ENCODE data around the gene BNIP5.

Gene BNIP5

GRCh38 chr6:36314221-36315014, 22.3 kb downstream of the BNIP5 start:
- Histone ChIP-seq H3K9ac (ENCODE audit: low read depth, low read length) (no peak overlapping the region), H3K27me3 (ENCODE audit: control insufficient read depth, insufficient read depth, low read length) (no peaks in the 10 kb centered on the region), H3K4me1 (ENCODE audit: control insufficient read depth, insufficient read depth, low read length) (peaks cover 4% of the 10 kb centered on the region), H3K9me3 (ENCODE audit: control insufficient read depth, insufficient read depth, low read length) (no peaks in the 10 kb centered on the region), H3K36me3 (ENCODE audit: control insufficient read depth, insufficient read depth, low read length) (no peaks in the 10 kb centered on the region), H3K4me3 (ENCODE audit: low read depth, low read length) (no peak overlapping the region)

- no peaks in the 10 kb centered on the region for H3K9me3 ChIP-seq (ENCODE audit: control insufficient read depth, insufficient read depth, low read length)
- peaks cover 4% of the 10 kb centered on the region for H3K4me1 ChIP-seq (ENCODE audit: control insufficient read depth, insufficient read depth, low read length)
- no peak overlapping the region for H3K4me3 ChIP-seq (ENCODE audit: low read depth, low read length)
- no peaks in the 10 kb centered on the region for H3K27me3 ChIP-seq (ENCODE audit: control insufficient read depth, insufficient read depth, low read length)
- no peak overlapping the region for H3K9ac ChIP-seq (ENCODE audit: low read depth, low read length)
- no peaks in the 10 kb centered on the region for H3K36me3 ChIP-seq (ENCODE audit: control insufficient read depth, insufficient read depth, low read length)
Measured at GRCh38 chr6:36313649-36313936, 23.1 kb downstream of the BNIP5 start.

- Histone ChIP-seq H3K36me3 (ENCODE audit: control insufficient read depth, insufficient read depth, low read length) (no peaks in the 10 kb centered on the region), H3K4me3 (ENCODE audit: low read depth, low read length) (no peak overlapping the region), H3K9ac (ENCODE audit: low read depth, low read length) (no peak overlapping the region), H3K4me1 (ENCODE audit: control insufficient read depth, insufficient read depth, low read length) (peaks cover 4% of the 10 kb centered on the region), H3K27me3 (ENCODE audit: control insufficient read depth, insufficient read depth, low read length) (no peaks in the 10 kb centered on the region), H3K9me3 (ENCODE audit: control insufficient read depth, insufficient read depth, low read length) (no peaks in the 10 kb centered on the region)
Measured at GRCh38 chr6:36312854-36313648, 23.6 kb downstream of the BNIP5 start.

GRCh38 chr6:36309900-36310299, 26.8 kb downstream of the BNIP5 start:
- H3K27me3 ChIP-seq (ENCODE audit: control insufficient read depth, insufficient read depth, low read length), result no peaks in the 10 kb centered on the region
- no peak overlapping the region for H3K4me3 ChIP-seq (ENCODE audit: low read depth, low read length)
- H3K9me3 ChIP-seq (ENCODE audit: control insufficient read depth, insufficient read depth, low read length), result no peaks in the 10 kb centered on the region
- peaks cover 7% of the 10 kb centered on the region for H3K4me1 ChIP-seq (ENCODE audit: control insufficient read depth, insufficient read depth, low read length)
- no peak overlapping the region for H3K9ac ChIP-seq (ENCODE audit: low read depth, low read length)
- H3K36me3 ChIP-seq (ENCODE audit: control insufficient read depth, insufficient read depth, low read length), result no peaks in the 10 kb centered on the region

GRCh38 chr6:36309203-36309602, 27.5 kb downstream of the BNIP5 start:
- Histone ChIP-seq H3K9me3 (ENCODE audit: control insufficient read depth, insufficient read depth, low read length) (no peaks in the 10 kb centered on the region), H3K4me1 (ENCODE audit: control insufficient read depth, insufficient read depth, low read length) (peaks cover 7% of the 10 kb centered on the region), H3K27me3 (ENCODE audit: control insufficient read depth, insufficient read depth, low read length) (no peaks in the 10 kb centered on the region), H3K4me3 (ENCODE audit: low read depth, low read length) (no peak overlapping the region), H3K36me3 (ENCODE audit: control insufficient read depth, insufficient read depth, low read length) (no peaks in the 10 kb centered on the region), H3K9ac (ENCODE audit: low read depth, low read length) (no peak overlapping the region)

- Histone ChIP-seq H3K4me1 (ENCODE audit: control insufficient read depth, insufficient read depth, low read length) (peaks cover 3% of the 10 kb centered on the region), H3K36me3 (ENCODE audit: control insufficient read depth, insufficient read depth, low read length) (no peaks in the 10 kb centered on the region), H3K4me3 (ENCODE audit: low read depth, low read length) (no peak overlapping the region), H3K27me3 (ENCODE audit: control insufficient read depth, insufficient read depth, low read length) (no peaks in the 10 kb centered on the region), H3K9ac (ENCODE audit: low read depth, low read length) (no peak overlapping the region), H3K9me3 (ENCODE audit: control insufficient read depth, insufficient read depth, low read length) (no peaks in the 10 kb centered on the region)
Measured at GRCh38 chr6:36308514-36308913, 28.2 kb downstream of the BNIP5 start.

GRCh38 chr6:36306375-36306774, 30.3 kb downstream of the BNIP5 start:
- Histone ChIP-seq H3K9me3 (ENCODE audit: control insufficient read depth, insufficient read depth, low read length) (no peaks in the 10 kb centered on the region), H3K9ac (ENCODE audit: low read depth, low read length) (no peak overlapping the region), H3K4me1 (ENCODE audit: control insufficient read depth, insufficient read depth, low read length) (peaks cover 3% of the 10 kb centered on the region), H3K36me3 (ENCODE audit: control insufficient read depth, insufficient read depth, low read length) (no peaks in the 10 kb centered on the region), H3K27me3 (ENCODE audit: control insufficient read depth, insufficient read depth, low read length) (no peaks in the 10 kb centered on the region), H3K4me3 (ENCODE audit: low read depth, low read length) (no peak overlapping the region)

- Histone ChIP-seq H3K9ac (ENCODE audit: low read depth, low read length) (no peak overlapping the region), H3K4me1 (ENCODE audit: control insufficient read depth, insufficient read depth, low read length) (peaks cover 3% of the 10 kb centered on the region), H3K9me3 (ENCODE audit: control insufficient read depth, insufficient read depth, low read length) (no peaks in the 10 kb centered on the region), H3K4me3 (ENCODE audit: low read depth, low read length) (no peak overlapping the region), H3K36me3 (ENCODE audit: control insufficient read depth, insufficient read depth, low read length) (no peaks in the 10 kb centered on the region), H3K27me3 (ENCODE audit: control insufficient read depth, insufficient read depth, low read length) (no peaks in the 10 kb centered on the region)
Measured at GRCh38 chr6:36305885-36306284, 30.8 kb downstream of the BNIP5 start.

- Histone ChIP-seq H3K36me3 (ENCODE audit: control insufficient read depth, insufficient read depth, low read length) (no peaks in the 10 kb centered on the region), H3K9ac (ENCODE audit: low read depth, low read length) (no peak overlapping the region), H3K9me3 (ENCODE audit: control insufficient read depth, insufficient read depth, low read length) (no peaks in the 10 kb centered on the region), H3K4me3 (ENCODE audit: low read depth, low read length) (no peak overlapping the region), H3K4me1 (ENCODE audit: control insufficient read depth, insufficient read depth, low read length) (peaks cover 3% of the 10 kb centered on the region), H3K27me3 (ENCODE audit: control insufficient read depth, insufficient read depth, low read length) (no peaks in the 10 kb centered on the region)
Measured at GRCh38 chr6:36302227-36302976, 34.3 kb downstream of the BNIP5 start.

GRCh38 chr6:36301781-36302180, 34.9 kb downstream of the BNIP5 start:
- no peaks in the 10 kb centered on the region for H3K36me3 ChIP-seq (ENCODE audit: control insufficient read depth, insufficient read depth, low read length)
- H3K9ac ChIP-seq (ENCODE audit: low read depth, low read length), result no peak overlapping the region
- H3K27me3 ChIP-seq (ENCODE audit: control insufficient read depth, insufficient read depth, low read length), result no peaks in the 10 kb centered on the region
- H3K4me1 ChIP-seq (ENCODE audit: control insufficient read depth, insufficient read depth, low read length), result peaks cover 3% of the 10 kb centered on the region
- no peak overlapping the region for H3K4me3 ChIP-seq (ENCODE audit: low read depth, low read length)
- no peaks in the 10 kb centered on the region for H3K9me3 ChIP-seq (ENCODE audit: control insufficient read depth, insufficient read depth, low read length)

- Histone ChIP-seq H3K9me3 (ENCODE audit: control insufficient read depth, insufficient read depth, low read length) (no peaks in the 10 kb centered on the region), H3K9ac (ENCODE audit: low read depth, low read length) (no peak overlapping the region), H3K36me3 (ENCODE audit: control insufficient read depth, insufficient read depth, low read length) (no peaks in the 10 kb centered on the region), H3K27me3 (ENCODE audit: control insufficient read depth, insufficient read depth, low read length) (no peaks in the 10 kb centered on the region), H3K4me3 (ENCODE audit: low read depth, low read length) (no peak overlapping the region), H3K4me1 (ENCODE audit: control insufficient read depth, insufficient read depth, low read length) (no peaks in the 10 kb centered on the region)
Measured at GRCh38 chr6:36301085-36301658, 35.5 kb downstream of the BNIP5 start.
